Stimulated activated naive CD4-positive, alpha-beta T cell treated with Interleukin-2 at 50 U/mL for 16 hours (primary cell): Measurements from ENCODE around the gene ARL5C.
A peak's percentile ranks its signal among the peaks of the same experiment; 100 is the strongest.
"Not testable (repeated sequence)": the region's sequence is repeated elsewhere in the genome, so short reads cannot be mapped to it uniquely, and the experiment has no call there.

Experiments used
- DNase-seq: peaks from one replicate; lab custom pipeline; 2025; lab: John Stamatoyannopoulos, UW

Gene ARL5C

GRCh38 chr17:39194089-39194984, 28.4 kb upstream of the ARL5C start:
- no peak for DNase-seq

- DNase-seq = no peak
Observed at GRCh38 chr17:39193346-39193745, 27.4 kb upstream of the ARL5C start.

- no peak for DNase-seq
Observed at GRCh38 chr17:39192901-39193300, 26.9 kb upstream of the ARL5C start.

- no peak for DNase-seq
Observed at GRCh38 chr17:39191750-39192510, 26.0 kb upstream of the ARL5C start.

- DNase-seq = no peak
Observed at GRCh38 chr17:39187152-39187830, 21.3 kb upstream of the ARL5C start.

GRCh38 chr17:39186481-39187002, 20.6 kb upstream of the ARL5C start:
- no peak for DNase-seq

- no peak for DNase-seq
Observed at GRCh38 chr17:39183720-39184119, 17.8 kb upstream of the ARL5C start.

GRCh38 chr17:39183045-39183444, 17.1 kb upstream of the ARL5C start:
- no peak for DNase-seq

- DNase-seq = no peak
Observed at GRCh38 chr17:39181303-39181702, 15.3 kb upstream of the ARL5C start.

- DNase-seq = no peak
Observed at GRCh38 chr17:39178536-39178935, 12.6 kb upstream of the ARL5C start.

- DNase-seq = no peak
Observed at GRCh38 chr17:39177256-39177655, 11.3 kb upstream of the ARL5C start.

GRCh38 chr17:39175695-39176093, 9.7 kb upstream of the ARL5C start:
- no peak for DNase-seq

GRCh38 chr17:39174920-39175694, 9.1 kb upstream of the ARL5C start:
- peak; percentile 70 for DNase-seq

GRCh38 chr17:39173526-39174274, 7.7 kb upstream of the ARL5C start:
- DNase-seq = no peak

GRCh38 chr17:39173080-39173479, 7.1 kb upstream of the ARL5C start:
- no peak for DNase-seq

GRCh38 chr17:39171933-39172332, 6.0 kb upstream of the ARL5C start:
- no peak for DNase-seq

- no peak for DNase-seq
Observed at GRCh38 chr17:39170558-39170957, 4.6 kb upstream of the ARL5C start.

GRCh38 chr17:39170109-39170508, 4.1 kb upstream of the ARL5C start:
- no peak for DNase-seq

GRCh38 chr17:39169518-39169917, 3.6 kb upstream of the ARL5C start:
- no peak for DNase-seq

- no peak for DNase-seq
Observed at GRCh38 chr17:39169101-39169500, 3.1 kb upstream of the ARL5C start.

GRCh38 chr17:39168503-39168902, 2.5 kb upstream of the ARL5C start:
- DNase-seq = not testable (repeated sequence)
